Liver (tissue), 9 donors: ENCODE results near the gene CMC2. TPM values are rescaled to one million over a fixed set of nuclear protein-coding genes. Genes with fewer than 3 reads are reported as not detected.

Experiments
- DNase-seq: peaks from one replicate; pipeline ENCODE4 v3.0.0-alpha.2; 2017; ENCODE audit warnings: low spot score
- H3K27ac ChIP-seq, 2 donors: one replicate each; pipeline ENCODE4 v1.7.0; 2013; ENCODE audit warnings: inconsistent platforms in 2 of 2, low read length in 2 of 2, control low read depth in 1 of 2, low read depth in 1 of 2, mild to moderate bottlenecking in 1 of 2
- H3K27me3 ChIP-seq, 4 donors: one replicate each; pipeline versions ENCODE4 v1.6.1 to v1.7.0; 2013; ENCODE audit warnings: low read length in 3 of 4, inconsistent platforms in 1 of 4, mild to moderate bottlenecking in 1 of 4, moderate library complexity in 1 of 4; ENCODE audit not compliant: control insufficient read depth in 4 of 4, insufficient read depth in 4 of 4
- H3K36me3 ChIP-seq, 4 donors: one replicate each; pipeline versions ENCODE4 v1.6.1 to v1.7.0; 2013; ENCODE audit warnings: low read length in 3 of 4, mild to moderate bottlenecking in 3 of 4, low read depth in 1 of 4, moderate library complexity in 1 of 4; ENCODE audit not compliant: control insufficient read depth in 4 of 4, insufficient read depth in 3 of 4
- H3K4me1 ChIP-seq, 4 donors: one replicate each; pipeline versions ENCODE4 v1.6.1 to v1.7.0; 2013; ENCODE audit warnings: low read length in 3 of 4, mild to moderate bottlenecking in 3 of 4, moderate library complexity in 1 of 4; ENCODE audit not compliant: control insufficient read depth in 4 of 4, insufficient read depth in 4 of 4
- H3K4me3 ChIP-seq, 3 donors: one replicate each; pipeline versions ENCODE4 v1.6.1 to v1.7.0; 2013; ENCODE audit warnings: low read length in 3 of 3, control low read depth in 1 of 3, low read depth in 1 of 3, mild to moderate bottlenecking in 1 of 3
- H3K9ac ChIP-seq, 2 donors: one replicate each; pipeline ENCODE4 v1.7.0; 2013; ENCODE audit warnings: low read length in 2 of 2, mild to moderate bottlenecking in 2 of 2, moderate library complexity in 2 of 2, control low read depth in 1 of 2, low read depth in 1 of 2
- H3K9me3 ChIP-seq, 4 donors: one replicate each; pipeline versions ENCODE4 v1.6.1 to v1.7.0; 2013; ENCODE audit warnings: low read length in 3 of 4; ENCODE audit not compliant: control insufficient read depth in 4 of 4
- CTCF ChIP-seq: fragments of 150-350 bp; IDR thresholded peaks from 2 replicates; pipeline ENCODE4 v1.5.1; 2017; ENCODE audit warnings: improper control_type of control experiment, low read depth, low read length; ENCODE audit not compliant: missing input control
- EGR1 ChIP-seq, 2 donors: IDR thresholded peaks; 2 replicates each; pipeline ENCODE4 v1.6.1; 2016 to 2018; ENCODE audit warnings: antibody characterized with exemption in 2 of 2, low read depth in 2 of 2
- FOXA1 ChIP-seq: IDR thresholded peaks from 2 replicates; pipeline ENCODE4 v1.6.1; 2016; ENCODE audit warnings: antibody characterized with exemption
- FOXA2 ChIP-seq: IDR thresholded peaks from 2 replicates; pipeline ENCODE4 v1.6.1; 2016; ENCODE audit warnings: antibody characterized with exemption
- GABPA ChIP-seq, 2 donors: IDR thresholded peaks in 1 of 2; conservative IDR thresholded peaks in 1 of 2; 2 replicates each; pipeline ENCODE4 v1.6.1; 2016; ENCODE audit warnings: antibody characterized with exemption in 2 of 2, mild to moderate bottlenecking in 1 of 2, moderate library complexity in 1 of 2
- HNF4A ChIP-seq, 2 donors: conservative IDR thresholded peaks; 2 replicates each; pipeline ENCODE4 v1.6.1; 2016; ENCODE audit warnings: antibody characterized with exemption in 2 of 2, mild to moderate bottlenecking in 2 of 2
- HNF4G ChIP-seq: IDR thresholded peaks from 2 replicates; pipeline ENCODE4 v1.6.1; 2016; ENCODE audit warnings: antibody characterized with exemption
- JUND ChIP-seq, 2 donors: IDR thresholded peaks; 2 replicates each; pipeline ENCODE4 v1.6.1; 2016; ENCODE audit warnings: antibody characterized with exemption in 2 of 2
- NR2F2 ChIP-seq: IDR thresholded peaks from 2 replicates; pipeline ENCODE4 v1.6.1; 2016; ENCODE audit warnings: antibody characterized with exemption
- RAD21 ChIP-seq, 2 donors: IDR thresholded peaks; 2 replicates each; pipeline ENCODE4 v1.6.1; 2016; ENCODE audit warnings: antibody characterized with exemption in 2 of 2, mild to moderate bottlenecking in 2 of 2
- REST ChIP-seq: IDR thresholded peaks from 2 replicates; pipeline ENCODE4 v1.6.1; 2016; ENCODE audit warnings: antibody characterized with exemption, mild to moderate bottlenecking
- RXRA ChIP-seq, 2 donors: IDR thresholded peaks; 2 replicates each; pipeline ENCODE4 v1.6.1; 2017 to 2018; ENCODE audit warnings: antibody characterized with exemption in 2 of 2, mild to moderate bottlenecking in 1 of 2
- SP1 ChIP-seq: IDR thresholded peaks from 2 replicates; pipeline ENCODE4 v1.6.1; 2018; ENCODE audit warnings: antibody characterized with exemption, mild to moderate bottlenecking
- TAF1 ChIP-seq: conservative IDR thresholded peaks from 2 replicates; pipeline ENCODE4 v1.6.1; 2016; ENCODE audit warnings: antibody characterized with exemption, mild to moderate bottlenecking
- YY1 ChIP-seq: IDR thresholded peaks from 2 replicates; pipeline ENCODE4 v1.6.1; 2016; ENCODE audit warnings: antibody characterized with exemption, mild to moderate bottlenecking
- ZBTB33 ChIP-seq: IDR thresholded peaks from 2 replicates; pipeline ENCODE4 v1.6.1; 2016; ENCODE audit warnings: antibody characterized with exemption
- WGBS: extraction: QIAGEN DNeasy Blood & Tissue Kit; methylation state at CpG from one replicate; pipeline ENCODE4 v1.1.7; 2013; 5-methylcytosine and 5-hydroxymethylcytosine counted together
- polyA plus RNA-seq, 2 donors: library from polyadenylated mRNA; stranded (reverse) in 1 of 2; unstranded in 1 of 2; fragments of 200-250 nt in 1 of 2; fragments of >200 nt in 1 of 2; fragmentation: Nextera tagmentation in 1 of 2; extraction: Ambion mirVana in 1 of 2; gene quantifications; one replicate each; pipeline versions ENCODE4 v1.2.1 to v1.2.3, GENCODE V29; 2013 to 2015
- total RNA-seq, 2 donors: library from RNA; depleted of rRNA; stranded (reverse); fragments of >200 nt; gene quantifications; one replicate each; pipeline ENCODE4 v1.2.3, GENCODE V29; 2014
- TF ChIP-seq, protein P1 (sequence below): IDR thresholded peaks from 2 replicates; pipeline ENCODE4 v1.6.1; 2016; ENCODE audit warnings: antibody characterized with exemption
- TF ChIP-seq, protein P2 (sequence below): IDR thresholded peaks from 2 replicates; pipeline ENCODE4 v1.6.1; 2016; ENCODE audit warnings: antibody characterized with exemption
- donor health status: healthy.
- donor health status: healthy.
- donor health status: healthy.
- donor health status: healthy.
- donor health status: healthy.

Gene CMC2
- total and polyA plus RNA-seq, 4 donors = 26.2 to 98.4 (median 42.5) TPM

DNA sequence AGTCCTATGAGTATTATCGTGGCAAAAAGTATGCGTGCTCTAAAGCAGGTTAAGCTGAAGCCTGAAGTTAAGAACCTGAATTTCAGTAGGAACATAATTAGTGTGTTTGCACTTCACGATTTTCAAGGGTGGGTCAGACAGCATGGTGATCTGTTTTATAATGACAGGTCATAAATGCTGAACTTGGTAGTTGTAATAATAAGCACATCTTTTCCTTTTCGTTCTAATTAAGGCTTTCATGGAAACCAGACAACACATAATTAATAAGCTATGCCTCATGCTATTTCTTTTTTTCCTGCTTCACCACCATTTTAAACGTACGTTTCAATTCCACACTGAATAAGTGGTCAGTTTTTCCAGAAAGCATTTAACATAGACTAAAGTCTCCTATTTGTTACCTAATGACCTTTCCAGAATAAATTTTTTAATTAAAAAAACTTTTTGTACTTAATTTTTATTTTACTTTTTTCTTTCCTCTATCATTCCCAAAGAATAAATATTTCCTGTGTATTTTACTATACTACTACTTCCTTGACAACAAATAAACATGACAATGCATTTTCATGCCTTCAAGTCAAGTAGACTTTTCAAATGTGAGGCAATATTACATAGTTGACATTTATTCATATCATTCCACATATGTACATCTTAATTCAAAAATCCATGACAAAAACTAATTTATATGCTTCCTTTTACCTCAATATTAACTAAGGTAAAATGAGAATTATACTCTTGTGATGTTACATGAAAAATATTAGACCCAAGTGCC is 22.4 kb downstream of the CMC2 start:
- H3K36me3 ChIP-seq = no peaks in the 10 kb centered on the region
- no peak for TF ChIP-seq FOXA1
- no peak for TF ChIP-seq TAF1
- TF ChIP-seq HNF4A (conservative IDR thresholded peaks at IDR 0.05) = no peak
- no peak overlapping the region for H3K4me3 ChIP-seq
- WGBS = 86% methylated on average over 6 of the region's 6 CpGs
- no peak for DNase-seq
- peaks cover 13 to 63% (median 43%) of the 10 kb centered on the region in 4 donors for H3K4me1 ChIP-seq
- H3K9me3 ChIP-seq = no peaks in the 10 kb centered on the region
- no peak overlapping the region for H3K9ac ChIP-seq
- no peak overlapping the region for H3K27ac ChIP-seq
- H3K27me3 ChIP-seq = no peaks in the 10 kb centered on the region

GRCh38 chr16:80982646-80983045 is 24.0 kb downstream of the CMC2 start:
- WGBS = 68% methylated on average over 4 of the region's 4 CpGs
- Histone ChIP-seq H3K4me3 (no peak overlapping the region), H3K27ac (peak overlapping the region in 1 of 2 donors; percentile 23), H3K4me1 (peaks cover 7 to 46% (median 31%) of the 10 kb centered on the region in 4 donors), H3K9ac (no peak overlapping the region), H3K9me3 (no peaks in the 10 kb centered on the region), H3K36me3 (peaks cover 0 to 3% (median 0%) of the 10 kb centered on the region in 4 donors), H3K27me3 (no peaks in the 10 kb centered on the region)
- DNase-seq = no peak
- TF ChIP-seq JUND (IDR thresholded peaks at IDR 0.05) = no peak
- no peak for TF ChIP-seq FOXA1
- no peak for TF ChIP-seq GABPA (IDR thresholded peaks at IDR 0.05 in 1 of 2, conservative IDR thresholded peaks at IDR 0.05 in 1 of 2)
- no peak for TF ChIP-seq HNF4A (conservative IDR thresholded peaks at IDR 0.05)
- no peak for TF ChIP-seq TAF1
- TF ChIP-seq FOXA2 = no peak
- TF ChIP-seq YY1 = no peak
- no peak for TF ChIP-seq RAD21 (IDR thresholded peaks at IDR 0.05)
- no peak for TF ChIP-seq CTCF
- TF ChIP-seq HNF4G = no peak
- no peak for TF ChIP-seq SP1
- TF ChIP-seq, protein P1, sequence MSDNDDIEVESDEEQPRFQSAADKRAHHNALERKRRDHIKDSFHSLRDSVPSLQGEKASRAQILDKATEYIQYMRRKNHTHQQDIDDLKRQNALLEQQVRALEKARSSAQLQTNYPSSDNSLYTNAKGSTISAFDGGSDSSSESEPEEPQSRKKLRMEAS = no peak
- no peak for TF ChIP-seq REST
- TF ChIP-seq, protein P2, sequence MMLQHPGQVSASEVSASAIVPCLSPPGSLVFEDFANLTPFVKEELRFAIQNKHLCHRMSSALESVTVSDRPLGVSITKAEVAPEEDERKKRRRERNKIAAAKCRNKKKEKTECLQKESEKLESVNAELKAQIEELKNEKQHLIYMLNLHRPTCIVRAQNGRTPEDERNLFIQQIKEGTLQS = no peak
- TF ChIP-seq RXRA (IDR thresholded peaks at IDR 0.05) = no peak
- no peak for TF ChIP-seq NR2F2
- TF ChIP-seq ZBTB33 = no peak
- TF ChIP-seq EGR1 (IDR thresholded peaks at IDR 0.05; ENCODE audit: low read depth in 2 of 2) = no peak
